ENCODE data around the gene FOXP1.

Gene FOXP1

DNA sequence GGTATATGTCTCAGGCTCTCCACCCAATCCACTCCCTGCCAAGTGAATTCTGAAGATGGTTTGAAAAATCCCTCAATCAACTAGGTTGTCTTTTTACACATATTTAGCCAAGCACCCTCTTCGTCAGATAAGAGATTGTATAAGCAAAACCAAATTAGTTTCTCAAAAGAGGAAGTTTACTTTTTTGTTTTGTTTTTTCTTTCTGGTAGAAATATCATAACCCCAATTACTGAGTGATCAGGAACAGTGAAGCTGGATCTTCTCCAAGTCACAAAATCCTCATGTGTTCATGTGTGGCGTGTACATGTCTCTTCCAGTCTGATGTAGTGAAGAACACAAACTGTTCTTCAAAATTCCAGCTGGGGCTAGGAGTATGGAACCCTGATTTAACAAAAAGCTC is 180.6 kb downstream of the FOXP1 start:
- no peak for DNase-seq (ENCODE audit: low read depth in 2 of 2, low spot score in 1 of 2)

DNA sequence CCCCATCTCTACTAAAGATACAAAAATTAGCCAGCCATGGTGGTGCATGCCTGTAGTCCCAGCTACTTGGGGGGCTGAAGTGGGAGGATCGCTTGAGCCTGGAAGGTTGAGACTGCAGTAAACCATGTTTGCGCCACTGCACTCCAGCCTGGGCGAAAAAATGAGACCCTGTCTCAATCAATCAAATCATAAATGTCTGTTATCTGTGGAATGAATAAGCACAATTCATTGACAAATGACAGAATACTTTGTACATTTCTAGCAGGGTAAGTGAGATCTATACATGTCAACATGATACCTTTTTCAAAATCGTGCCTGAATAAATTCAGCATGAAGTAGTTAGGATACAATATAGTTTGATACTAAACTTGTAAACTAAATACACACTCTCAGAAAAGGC is 181.2 kb downstream of the FOXP1 start:
- no peak for DNase-seq (ENCODE audit: low read depth in 2 of 2, low spot score in 1 of 2)

DNA sequence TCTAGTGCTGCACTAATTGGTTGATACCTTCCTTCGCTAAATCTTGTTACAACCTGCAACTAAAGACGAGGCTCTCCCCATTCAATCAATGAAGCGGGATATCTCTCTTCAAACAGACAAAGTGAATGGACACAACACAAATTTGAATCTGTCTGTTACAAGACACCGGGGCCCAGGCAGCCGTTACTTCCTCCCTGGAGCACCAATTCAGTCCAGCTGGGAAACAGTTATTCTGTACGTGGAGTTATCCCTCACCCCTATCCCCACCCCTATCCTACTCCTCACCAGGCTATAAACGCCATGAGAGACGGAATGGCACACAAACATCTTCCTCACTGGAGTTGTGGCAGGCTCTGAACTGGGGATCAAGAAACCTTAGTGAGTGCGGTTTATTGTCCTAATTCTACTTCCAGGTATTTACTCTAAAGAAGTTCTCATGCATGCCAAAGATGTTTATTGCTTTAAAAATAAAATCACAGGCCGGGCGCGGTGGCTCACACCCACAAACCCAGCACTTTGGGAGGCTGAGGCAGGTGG is 181.8 kb downstream of the FOXP1 start:
- no peak for DNase-seq (ENCODE audit: low read depth in 2 of 2, low spot score in 1 of 2)

GRCh38 chr3:71400986-71401451 is 182.5 kb downstream of the FOXP1 start:
- DNase-seq (ENCODE audit: low read depth in 2 of 2, low spot score in 1 of 2): no peak

DNA sequence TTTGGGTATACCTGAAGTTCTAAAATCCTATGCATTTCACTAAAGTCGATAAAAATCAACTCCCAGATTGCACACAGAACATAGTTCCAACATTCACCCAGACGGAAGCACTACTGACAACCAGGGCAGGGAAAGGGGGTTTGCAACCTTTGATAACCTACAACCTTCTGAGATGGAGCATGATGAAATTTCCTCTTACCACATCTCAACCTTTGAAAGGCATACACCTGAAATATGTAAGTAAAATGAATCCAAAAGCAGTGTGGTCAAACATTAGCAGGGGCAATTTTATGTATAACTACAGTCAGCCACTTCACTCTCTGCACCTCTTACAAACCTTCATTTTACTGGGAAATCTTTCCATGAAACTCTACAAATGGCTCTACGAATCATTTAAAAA is 184.1 kb downstream of the FOXP1 start:
- no peak for DNase-seq (ENCODE audit: low read depth in 2 of 2, low spot score in 1 of 2)

DNA sequence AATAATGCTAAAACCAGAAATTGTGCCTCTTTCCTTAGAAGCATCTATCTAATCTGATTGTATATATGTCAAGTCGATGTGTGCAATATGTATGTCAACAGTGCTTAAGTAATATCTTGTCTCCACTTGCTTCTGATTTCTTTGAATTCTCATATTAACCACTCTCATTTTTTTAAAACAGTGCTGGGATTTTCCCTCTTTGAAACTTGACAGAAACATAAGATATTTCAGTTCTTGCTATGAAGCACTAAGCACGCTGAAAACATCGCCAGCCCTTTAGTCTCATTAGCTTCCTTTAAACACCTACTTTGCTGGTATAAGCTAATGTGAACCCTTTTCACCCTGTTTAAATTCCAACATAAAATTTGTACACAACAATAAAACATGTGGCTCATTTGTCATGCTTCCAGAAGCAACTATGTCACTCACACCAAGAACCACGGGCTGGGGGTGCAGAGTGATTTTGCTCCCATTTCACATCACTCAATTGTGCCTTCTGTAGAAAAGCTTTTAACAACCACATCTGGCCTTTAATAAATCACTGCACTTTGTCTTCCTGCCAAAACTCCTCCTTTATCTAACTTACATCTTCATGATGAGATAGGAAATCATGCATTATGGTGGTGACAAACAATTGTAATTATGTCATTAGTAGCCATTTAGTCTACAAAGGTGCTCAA is 185.2 kb downstream of the FOXP1 start:
- DNase-seq (ENCODE audit: low read depth in 2 of 2, low spot score in 1 of 2): no peak

- no peak for DNase-seq (ENCODE audit: low read depth in 2 of 2, low spot score in 1 of 2)
These were observed 185.8 kb downstream of the FOXP1 start for GRCh38 chr3:71397726-71398125.

- no peak for DNase-seq (ENCODE audit: low read depth in 2 of 2, low spot score in 1 of 2)
These were observed 186.5 kb downstream of the FOXP1 start for GRCh38 chr3:71397046-71397445.

- DNase-seq (ENCODE audit: low read depth in 2 of 2, low spot score in 1 of 2): no peak
These were observed 187.4 kb downstream of the FOXP1 start for GRCh38 chr3:71395927-71396695.

GRCh38 chr3:71395470-71395869 is 188.1 kb downstream of the FOXP1 start:
- no peak for DNase-seq (ENCODE audit: low read depth in 2 of 2, low spot score in 1 of 2)

- DNase-seq (ENCODE audit: low read depth in 2 of 2, low spot score in 1 of 2): no peak
These were observed 189.8 kb downstream of the FOXP1 start for GRCh38 chr3:71393745-71394144.

DNA sequence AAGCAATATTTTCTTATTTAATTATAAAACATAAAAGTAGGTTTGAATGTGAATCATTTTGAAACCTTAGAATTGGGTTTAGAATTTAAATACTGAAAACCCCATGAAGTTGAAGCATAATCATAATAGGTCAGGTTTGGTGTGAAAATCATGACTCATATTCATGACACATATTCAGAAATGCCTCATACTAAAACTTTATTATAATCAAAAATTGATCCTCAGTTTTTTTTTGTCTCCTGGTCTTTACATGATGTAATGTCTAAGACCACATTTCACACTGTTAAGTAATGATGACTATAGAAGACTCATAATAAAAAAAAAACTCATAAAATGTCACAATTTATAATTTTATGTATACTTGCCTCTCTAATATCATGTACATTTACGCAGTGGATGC is 190.4 kb downstream of the FOXP1 start:
- DNase-seq (ENCODE audit: low read depth in 2 of 2, low spot score in 1 of 2): no peak

DNA sequence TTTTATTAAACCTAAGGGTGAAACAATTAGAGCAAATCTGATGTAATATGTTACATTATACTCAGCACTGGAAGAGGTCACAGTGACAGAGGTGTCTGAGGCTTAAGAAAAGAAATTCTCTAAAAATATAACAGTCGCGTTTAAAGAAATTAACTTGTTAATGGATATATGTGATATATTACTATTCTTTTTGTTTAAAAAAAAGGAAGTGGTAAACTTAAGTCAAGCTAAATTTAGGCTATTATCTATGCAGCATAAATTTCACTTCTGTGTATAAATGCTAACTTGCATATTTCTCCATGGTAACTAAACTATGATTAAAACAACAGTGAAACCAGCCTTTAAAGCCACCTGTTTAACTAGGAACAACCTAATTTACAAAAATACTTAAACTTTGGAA is 191.3 kb downstream of the FOXP1 start:
- no peak for DNase-seq (ENCODE audit: low read depth in 2 of 2, low spot score in 1 of 2)

- no peak for DNase-seq (ENCODE audit: low read depth in 2 of 2, low spot score in 1 of 2)
These were observed 192.2 kb downstream of the FOXP1 start for GRCh38 chr3:71391361-71391760.

- DNase-seq (ENCODE audit: low read depth in 2 of 2, low spot score in 1 of 2): no peak
These were observed 193.5 kb downstream of the FOXP1 start for GRCh38 chr3:71389911-71390573.

- no peak for DNase-seq (ENCODE audit: low read depth in 2 of 2, low spot score in 1 of 2)
These were observed 194.3 kb downstream of the FOXP1 start for GRCh38 chr3:71389191-71389590.

DNA sequence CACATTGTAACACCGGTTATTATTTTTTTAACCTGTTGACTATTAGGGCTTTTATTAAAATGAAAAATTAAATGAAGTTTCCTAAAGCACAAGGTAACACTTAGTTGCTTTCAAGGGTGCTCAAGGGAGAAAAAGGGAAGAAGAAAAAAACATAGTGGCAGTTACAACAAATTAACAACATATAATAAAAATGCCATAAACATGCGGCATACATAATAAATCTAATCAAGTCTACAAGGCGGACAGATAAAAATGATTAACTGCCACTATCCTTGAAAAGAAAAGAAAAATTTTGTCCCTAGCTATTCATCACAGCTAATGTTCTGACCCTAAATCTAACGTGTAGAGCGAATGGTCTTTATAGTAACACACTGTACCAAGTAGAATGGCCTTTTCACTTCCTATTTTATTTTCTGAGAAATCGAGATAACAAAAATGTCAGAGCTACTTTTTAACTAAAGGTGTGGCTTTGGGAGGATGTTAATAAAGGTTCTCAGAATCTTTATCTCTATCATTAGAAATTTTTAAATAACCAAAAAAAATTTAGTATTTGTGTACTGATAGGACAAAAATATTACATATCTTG is 194.9 kb downstream of the FOXP1 start:
- DNase-seq (ENCODE audit: low read depth in 2 of 2, low spot score in 1 of 2): no peak

- no peak for DNase-seq (ENCODE audit: low read depth in 2 of 2, low spot score in 1 of 2)
These were observed 195.9 kb downstream of the FOXP1 start for GRCh38 chr3:71387586-71387985.

- no peak for DNase-seq (ENCODE audit: low read depth in 2 of 2, low spot score in 1 of 2)
These were observed 198.5 kb downstream of the FOXP1 start for GRCh38 chr3:71384837-71385716.

- no peak for DNase-seq (ENCODE audit: low read depth in 2 of 2, low spot score in 1 of 2)
These were observed 199.1 kb downstream of the FOXP1 start for GRCh38 chr3:71384388-71384787.

DNA sequence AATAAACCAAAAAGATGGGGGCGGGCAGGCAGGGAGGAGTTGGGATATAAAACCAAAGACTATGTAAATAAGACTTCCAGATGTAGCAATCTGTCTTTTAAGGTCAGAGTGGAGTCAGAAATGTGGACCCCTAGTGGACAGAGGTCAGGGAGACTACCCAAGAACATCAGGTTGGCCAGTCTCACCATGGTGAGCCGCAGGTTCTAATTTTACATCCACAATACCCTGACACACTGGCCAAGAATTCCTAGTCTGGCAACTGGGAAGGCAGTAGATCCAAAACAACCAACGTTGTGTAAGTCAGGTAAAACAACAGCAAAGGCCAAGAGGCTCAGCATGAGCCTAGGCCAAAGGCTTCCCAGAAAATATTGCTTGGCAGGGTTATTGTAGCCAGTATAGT is 203.4 kb downstream of the FOXP1 start:
- DNase-seq (ENCODE audit: low read depth in 2 of 2, low spot score in 1 of 2): no peak

Data from stimulated activated CD8-positive, alpha-beta memory T cell treated with anti-CD3 and anti-CD28 coated beads, Interleukin-4, amount 100 ng/mL, for 4 hours (primary cell).